ENCODE measurements around the gene HM13. TPM values are rescaled to one million over a fixed set of nuclear protein-coding genes. Genes with fewer than 3 reads are reported as not detected.
A peak's percentile ranks its signal among the peaks of the same experiment; 100 is the strongest.

HM13 gene
- total and polyA plus RNA-seq, 9 of the 15 experiments (the other 6 are each of a cell fraction or from before 2014, with no cell fraction given): 7.7 to 136 (median 74.5) TPM

DNA sequence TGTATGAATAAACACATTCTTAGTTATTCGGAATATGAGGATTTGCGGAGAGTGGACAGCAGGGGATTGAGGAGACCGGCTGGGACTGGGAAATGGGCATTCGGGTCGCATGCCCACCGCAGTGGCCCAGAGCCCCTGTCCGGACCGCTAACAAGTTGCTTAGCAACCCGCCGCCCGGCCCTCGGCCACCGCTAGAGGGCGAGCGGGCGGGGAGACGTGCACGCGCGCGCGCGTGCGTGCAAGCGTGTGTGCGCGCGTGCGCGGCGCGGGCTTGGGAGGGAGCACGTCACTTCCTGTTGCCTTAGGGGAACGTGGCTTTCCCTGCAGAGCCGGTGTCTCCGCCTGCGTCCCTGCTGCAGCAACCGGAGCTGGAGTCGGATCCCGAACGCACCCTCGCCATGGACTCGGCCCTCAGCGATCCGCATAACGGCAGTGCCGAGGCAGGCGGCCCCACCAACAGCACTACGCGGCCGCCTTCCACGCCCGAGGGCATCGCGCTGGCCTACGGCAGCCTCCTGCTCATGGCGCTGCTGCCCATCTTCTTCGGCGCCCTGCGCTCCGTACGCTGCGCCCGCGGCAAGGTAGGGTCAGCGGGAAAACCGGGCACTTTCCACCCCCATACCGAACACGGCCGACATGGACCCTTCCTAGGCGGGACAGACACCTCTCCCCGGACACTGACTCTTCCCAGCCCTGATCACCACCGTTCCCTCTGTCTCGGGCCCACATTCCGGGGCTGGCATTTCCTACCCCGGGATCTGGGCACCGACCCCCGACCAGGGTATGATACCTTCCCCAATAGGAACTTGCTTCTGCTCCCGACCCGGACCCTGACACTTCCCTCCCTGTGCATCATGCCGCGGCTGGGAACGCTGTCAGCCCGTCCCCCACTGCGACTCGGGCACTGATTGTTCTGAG lies at the start of gene HM13 (continued):
- TF ChIP-seq, protein P1, sequence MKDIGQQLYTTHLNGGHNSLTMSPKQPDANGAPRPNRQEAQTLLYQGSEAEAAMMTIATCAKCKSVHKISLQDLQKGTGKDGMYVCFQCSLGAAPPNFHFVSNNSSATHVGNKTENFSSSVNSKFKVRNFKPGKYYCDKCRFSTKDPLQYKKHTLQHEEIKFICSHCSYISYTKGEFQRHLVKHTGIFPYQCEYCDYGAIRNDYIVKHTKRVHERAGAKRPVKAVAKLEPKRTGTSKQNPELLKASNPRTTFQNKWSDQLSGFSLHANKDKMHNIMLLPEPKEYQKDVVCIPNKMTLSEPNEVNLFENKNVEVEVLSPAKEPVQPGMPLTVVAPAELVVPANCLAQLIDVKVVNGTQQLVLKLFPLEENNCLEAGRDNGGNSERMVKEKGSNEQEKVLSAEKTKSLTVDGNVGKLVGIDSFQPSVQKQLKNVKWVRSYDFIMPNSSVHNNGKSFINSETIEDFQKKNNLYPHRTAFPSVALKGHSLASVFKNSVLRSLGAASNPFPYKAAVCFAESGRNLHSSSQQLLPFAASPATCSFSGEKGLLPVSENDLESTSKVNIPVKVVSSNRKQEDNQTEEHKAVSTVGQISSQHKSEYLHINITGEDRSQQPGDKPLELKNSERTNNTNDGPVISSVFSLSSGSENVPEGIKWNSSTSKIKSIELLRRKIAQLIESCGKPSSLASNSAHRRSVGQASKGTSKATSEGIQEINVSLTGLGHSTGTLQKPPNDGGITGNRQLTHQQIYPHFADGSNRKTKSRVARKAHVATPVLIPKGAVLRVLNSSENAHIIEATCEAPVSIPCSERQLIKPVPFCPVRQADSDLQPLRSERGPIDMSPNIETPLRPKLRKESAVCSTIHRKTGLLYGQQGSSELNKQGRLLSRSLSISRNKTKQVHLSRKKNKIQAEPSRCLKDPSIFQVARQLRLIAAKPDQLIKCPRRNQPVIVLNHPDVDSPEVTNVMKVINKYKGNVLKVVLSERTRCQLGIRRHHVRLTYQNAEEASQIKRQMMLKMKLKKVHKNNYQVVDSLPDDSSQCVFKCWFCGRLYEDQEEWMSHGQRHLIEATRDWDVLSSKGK (CRISPR knock-in tag; IDR thresholded peaks at IDR 0.05): no peak
- no peak for TF ChIP-seq HDGF (IDR thresholded peaks at IDR 0.05)
- no peak for TF ChIP-seq RAD51 (IDR thresholded peaks at IDR 0.05; ENCODE audit: borderline replicate concordance, low read depth)
- TF ChIP-seq THRAP3 (IDR thresholded peaks at IDR 0.05; ENCODE audit: borderline replicate concordance): no peak
- TF ChIP-seq ZNF224 (CRISPR knock-in tag; IDR thresholded peaks at IDR 0.05): no peak
- TF ChIP-seq HNRNPLL (IDR thresholded peaks at IDR 0.05; ENCODE audit: low read depth, low read length, poor library complexity, severe bottlenecking): peak; percentile 83
- no peak for TF ChIP-seq TFAM (CRISPR knock-in tag; conservative IDR thresholded peaks at IDR 0.05)
- TF ChIP-seq, protein P2, sequence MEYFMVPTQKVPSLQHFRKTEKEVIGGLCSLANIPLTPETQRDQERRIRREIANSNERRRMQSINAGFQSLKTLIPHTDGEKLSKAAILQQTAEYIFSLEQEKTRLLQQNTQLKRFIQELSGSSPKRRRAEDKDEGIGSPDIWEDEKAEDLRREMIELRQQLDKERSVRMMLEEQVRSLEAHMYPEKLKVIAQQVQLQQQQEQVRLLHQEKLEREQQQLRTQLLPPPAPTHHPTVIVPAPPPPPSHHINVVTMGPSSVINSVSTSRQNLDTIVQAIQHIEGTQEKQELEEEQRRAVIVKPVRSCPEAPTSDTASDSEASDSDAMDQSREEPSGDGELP (CRISPR knock-in tag; IDR thresholded peaks at IDR 0.05; ENCODE audit: borderline replicate concordance): peak; percentile 58
- peak; percentile 23 for TF ChIP-seq TAF9B (IDR thresholded peaks at IDR 0.05; ENCODE audit: partially characterized antibody)
- TF ChIP-seq DIDO1 (tag; IDR thresholded peaks at IDR 0.05; ENCODE audit: low read depth): no peak
- TF ChIP-seq, protein P3, sequence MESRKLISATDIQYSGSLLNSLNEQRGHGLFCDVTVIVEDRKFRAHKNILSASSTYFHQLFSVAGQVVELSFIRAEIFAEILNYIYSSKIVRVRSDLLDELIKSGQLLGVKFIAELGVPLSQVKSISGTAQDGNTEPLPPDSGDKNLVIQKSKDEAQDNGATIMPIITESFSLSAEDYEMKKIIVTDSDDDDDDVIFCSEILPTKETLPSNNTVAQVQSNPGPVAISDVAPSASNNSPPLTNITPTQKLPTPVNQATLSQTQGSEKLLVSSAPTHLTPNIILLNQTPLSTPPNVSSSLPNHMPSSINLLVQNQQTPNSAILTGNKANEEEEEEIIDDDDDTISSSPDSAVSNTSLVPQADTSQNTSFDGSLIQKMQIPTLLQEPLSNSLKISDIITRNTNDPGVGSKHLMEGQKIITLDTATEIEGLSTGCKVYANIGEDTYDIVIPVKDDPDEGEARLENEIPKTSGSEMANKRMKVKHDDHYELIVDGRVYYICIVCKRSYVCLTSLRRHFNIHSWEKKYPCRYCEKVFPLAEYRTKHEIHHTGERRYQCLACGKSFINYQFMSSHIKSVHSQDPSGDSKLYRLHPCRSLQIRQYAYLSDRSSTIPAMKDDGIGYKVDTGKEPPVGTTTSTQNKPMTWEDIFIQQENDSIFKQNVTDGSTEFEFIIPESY (CRISPR knock-in tag; IDR thresholded peaks at IDR 0.05): no peak
- TF ChIP-seq, protein P4, sequence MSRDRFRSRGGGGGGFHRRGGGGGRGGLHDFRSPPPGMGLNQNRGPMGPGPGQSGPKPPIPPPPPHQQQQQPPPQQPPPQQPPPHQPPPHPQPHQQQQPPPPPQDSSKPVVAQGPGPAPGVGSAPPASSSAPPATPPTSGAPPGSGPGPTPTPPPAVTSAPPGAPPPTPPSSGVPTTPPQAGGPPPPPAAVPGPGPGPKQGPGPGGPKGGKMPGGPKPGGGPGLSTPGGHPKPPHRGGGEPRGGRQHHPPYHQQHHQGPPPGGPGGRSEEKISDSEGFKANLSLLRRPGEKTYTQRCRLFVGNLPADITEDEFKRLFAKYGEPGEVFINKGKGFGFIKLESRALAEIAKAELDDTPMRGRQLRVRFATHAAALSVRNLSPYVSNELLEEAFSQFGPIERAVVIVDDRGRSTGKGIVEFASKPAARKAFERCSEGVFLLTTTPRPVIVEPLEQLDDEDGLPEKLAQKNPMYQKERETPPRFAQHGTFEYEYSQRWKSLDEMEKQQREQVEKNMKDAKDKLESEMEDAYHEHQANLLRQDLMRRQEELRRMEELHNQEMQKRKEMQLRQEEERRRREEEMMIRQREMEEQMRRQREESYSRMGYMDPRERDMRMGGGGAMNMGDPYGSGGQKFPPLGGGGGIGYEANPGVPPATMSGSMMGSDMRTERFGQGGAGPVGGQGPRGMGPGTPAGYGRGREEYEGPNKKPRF (IDR thresholded peaks at IDR 0.05; ENCODE audit: low read depth, low read length): no peak
- TF ChIP-seq, protein P5, sequence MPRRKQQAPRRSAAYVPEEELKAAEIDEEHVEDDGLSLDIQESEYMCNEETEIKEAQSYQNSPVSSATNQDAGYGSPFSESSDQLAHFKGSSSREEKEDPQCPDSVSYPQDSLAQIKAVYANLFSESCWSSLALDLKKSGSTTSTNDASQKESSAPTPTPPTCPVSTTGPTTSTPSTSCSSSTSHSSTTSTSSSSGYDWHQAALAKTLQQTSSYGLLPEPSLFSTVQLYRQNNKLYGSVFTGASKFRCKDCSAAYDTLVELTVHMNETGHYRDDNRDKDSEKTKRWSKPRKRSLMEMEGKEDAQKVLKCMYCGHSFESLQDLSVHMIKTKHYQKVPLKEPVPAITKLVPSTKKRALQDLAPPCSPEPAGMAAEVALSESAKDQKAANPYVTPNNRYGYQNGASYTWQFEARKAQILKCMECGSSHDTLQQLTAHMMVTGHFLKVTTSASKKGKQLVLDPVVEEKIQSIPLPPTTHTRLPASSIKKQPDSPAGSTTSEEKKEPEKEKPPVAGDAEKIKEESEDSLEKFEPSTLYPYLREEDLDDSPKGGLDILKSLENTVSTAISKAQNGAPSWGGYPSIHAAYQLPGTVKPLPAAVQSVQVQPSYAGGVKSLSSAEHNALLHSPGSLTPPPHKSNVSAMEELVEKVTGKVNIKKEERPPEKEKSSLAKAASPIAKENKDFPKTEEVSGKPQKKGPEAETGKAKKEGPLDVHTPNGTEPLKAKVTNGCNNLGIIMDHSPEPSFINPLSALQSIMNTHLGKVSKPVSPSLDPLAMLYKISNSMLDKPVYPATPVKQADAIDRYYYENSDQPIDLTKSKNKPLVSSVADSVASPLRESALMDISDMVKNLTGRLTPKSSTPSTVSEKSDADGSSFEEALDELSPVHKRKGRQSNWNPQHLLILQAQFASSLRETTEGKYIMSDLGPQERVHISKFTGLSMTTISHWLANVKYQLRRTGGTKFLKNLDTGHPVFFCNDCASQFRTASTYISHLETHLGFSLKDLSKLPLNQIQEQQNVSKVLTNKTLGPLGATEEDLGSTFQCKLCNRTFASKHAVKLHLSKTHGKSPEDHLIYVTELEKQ (CRISPR knock-in tag; IDR thresholded peaks at IDR 0.05): no peak
- no peak for TF ChIP-seq LCOR (CRISPR knock-in tag; IDR thresholded peaks at IDR 0.05)
